ENCODE measurements around the gene DFFB.

DNA sequence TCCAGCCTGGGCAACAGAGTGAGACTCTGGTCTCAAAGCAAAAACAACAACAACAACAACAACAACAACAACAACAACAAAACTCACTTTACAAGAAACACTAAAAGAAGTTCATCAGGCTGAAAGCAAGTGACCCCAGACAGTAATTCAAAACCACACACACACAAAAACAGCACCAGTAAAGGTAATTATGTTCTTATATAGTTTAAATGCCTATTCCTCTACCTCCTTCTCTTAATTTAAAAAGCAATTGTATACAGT, 41.1 kb downstream of the DFFB start:
- no peak for TF ChIP-seq POLR2A (IDR thresholded peaks at IDR 0.05)
- TF ChIP-seq, protein P1, sequence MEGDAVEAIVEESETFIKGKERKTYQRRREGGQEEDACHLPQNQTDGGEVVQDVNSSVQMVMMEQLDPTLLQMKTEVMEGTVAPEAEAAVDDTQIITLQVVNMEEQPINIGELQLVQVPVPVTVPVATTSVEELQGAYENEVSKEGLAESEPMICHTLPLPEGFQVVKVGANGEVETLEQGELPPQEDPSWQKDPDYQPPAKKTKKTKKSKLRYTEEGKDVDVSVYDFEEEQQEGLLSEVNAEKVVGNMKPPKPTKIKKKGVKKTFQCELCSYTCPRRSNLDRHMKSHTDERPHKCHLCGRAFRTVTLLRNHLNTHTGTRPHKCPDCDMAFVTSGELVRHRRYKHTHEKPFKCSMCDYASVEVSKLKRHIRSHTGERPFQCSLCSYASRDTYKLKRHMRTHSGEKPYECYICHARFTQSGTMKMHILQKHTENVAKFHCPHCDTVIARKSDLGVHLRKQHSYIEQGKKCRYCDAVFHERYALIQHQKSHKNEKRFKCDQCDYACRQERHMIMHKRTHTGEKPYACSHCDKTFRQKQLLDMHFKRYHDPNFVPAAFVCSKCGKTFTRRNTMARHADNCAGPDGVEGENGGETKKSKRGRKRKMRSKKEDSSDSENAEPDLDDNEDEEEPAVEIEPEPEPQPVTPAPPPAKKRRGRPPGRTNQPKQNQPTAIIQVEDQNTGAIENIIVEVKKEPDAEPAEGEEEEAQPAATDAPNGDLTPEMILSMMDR (IDR thresholded peaks at IDR 0.05): no peak
- no peak for TF ChIP-seq EP300 (IDR thresholded peaks at IDR 0.05; ENCODE audit: low read depth)
- no peak for TF ChIP-seq POLR2AphosphoS5 (IDR thresholded peaks at IDR 0.05)
